CD8-positive, alpha-beta memory T cell (primary cell): ENCODE measurements around the gene UBE2E1. TPM values are rescaled to one million over a fixed set of nuclear protein-coding genes. Genes with fewer than 3 reads are reported as not detected.

Experiments used
- CTCF ChIA-PET: fragments of 350-600 bp; sonication (Branson Sonifier 250); formaldehyde crosslinking; loops from one replicate; lab custom pipeline; 2021; ENCODE audit warnings: antibody characterized with exemption; lab: Charles Lee
- POLR2A ChIA-PET: fragments of 350-600 bp; sonication (Branson Sonifier 250); formaldehyde crosslinking; loops from one replicate; lab custom pipeline; 2021; ENCODE audit warnings: antibody characterized with exemption; lab: Charles Lee
- DNase-seq, 5 donors: peaks; one replicate each; pipeline versions ENCODE4 v3.0.0 to v3.0.0-alpha.2; 2020 to 2022; ENCODE audit warnings: mixed read lengths in 1 of 5
- H3K27ac ChIP-seq: one replicate; pipeline ENCODE4 v1.7.0; 2013; ENCODE audit warnings: low read depth, mild to moderate bottlenecking, low read length, moderate library complexity
- H3K27me3 ChIP-seq: 2 replicates; pipeline ENCODE4 v1.7.0; 2013; ENCODE audit warnings: low read length, mild to moderate bottlenecking; ENCODE audit not compliant: insufficient read depth, poor library complexity, severe bottlenecking
- H3K36me3 ChIP-seq: 2 replicates; pipeline ENCODE4 v1.7.0; 2013; ENCODE audit warnings: mild to moderate bottlenecking, low read length, moderate library complexity; ENCODE audit not compliant: insufficient read depth
- H3K4me1 ChIP-seq: 2 replicates; pipeline ENCODE4 v1.7.0; 2013; ENCODE audit warnings: mild to moderate bottlenecking, low read length, moderate library complexity; ENCODE audit not compliant: insufficient read depth
- H3K4me3 ChIP-seq: 2 replicates; pipeline ENCODE4 v1.7.0; 2013; ENCODE audit warnings: mild to moderate bottlenecking, low read length
- H3K9me3 ChIP-seq: 2 replicates; pipeline ENCODE4 v1.7.0; 2013; ENCODE audit warnings: mild to moderate bottlenecking, low read length
- H3K27ac Mint-ChIP-seq, 8 donors: one replicate each; pipeline ENCODE4 v1.8.0; 2020 to 2021; ENCODE audit warnings: mixed read lengths in 8 of 8, mild to moderate bottlenecking in 6 of 8, inconsistent platforms in 3 of 8, moderate library complexity in 3 of 8
- H3K27me3 Mint-ChIP-seq, 2 donors: one replicate each; pipeline ENCODE4 v1.8.0; 2020 to 2021; ENCODE audit warnings: mixed read lengths in 2 of 2, mild to moderate bottlenecking in 1 of 2, moderate library complexity in 1 of 2
- H3K36me3 Mint-ChIP-seq, 3 donors: one replicate each; pipeline ENCODE4 v1.8.0; 2020 to 2021; ENCODE audit warnings: mixed read lengths in 3 of 3, inconsistent platforms in 1 of 3, mild to moderate bottlenecking in 1 of 3
- H3K4me1 Mint-ChIP-seq, 3 donors: one replicate each; pipeline ENCODE4 v1.8.0; 2020 to 2021; ENCODE audit warnings: mixed read lengths in 3 of 3, inconsistent platforms in 1 of 3, mild to moderate bottlenecking in 1 of 3
- H3K4me3 Mint-ChIP-seq, 7 donors: one replicate each; pipeline ENCODE4 v1.8.0; 2020 to 2021; ENCODE audit warnings: mixed read lengths in 7 of 7, mild to moderate bottlenecking in 6 of 7, moderate library complexity in 4 of 7, inconsistent platforms in 2 of 7
- H3K9me3 Mint-ChIP-seq, 5 donors: one replicate each; pipeline ENCODE4 v1.8.0; 2020 to 2022; ENCODE audit warnings: mixed read lengths in 5 of 5, mild to moderate bottlenecking in 3 of 5, moderate library complexity in 2 of 5, inconsistent platforms in 1 of 5
- polyA plus RNA-seq: library from polyadenylated mRNA; unstranded; fragments of 300-500 nt; fragmentation: Illumina TruSeq; gene quantifications from one replicate; pipeline ENCODE4 v1.2.3, GENCODE V29; 2021
- total RNA-seq, 2 experiments: library from RNA; stranded (reverse); gene quantifications; one replicate each; pipeline ENCODE4 v1.2.3, GENCODE V29; 2021

UBE2E1 gene
- total and polyA plus RNA-seq, 3 experiments from 2014 or later: 8.1 to 50.7 (median 50.1) TPM

DNA sequence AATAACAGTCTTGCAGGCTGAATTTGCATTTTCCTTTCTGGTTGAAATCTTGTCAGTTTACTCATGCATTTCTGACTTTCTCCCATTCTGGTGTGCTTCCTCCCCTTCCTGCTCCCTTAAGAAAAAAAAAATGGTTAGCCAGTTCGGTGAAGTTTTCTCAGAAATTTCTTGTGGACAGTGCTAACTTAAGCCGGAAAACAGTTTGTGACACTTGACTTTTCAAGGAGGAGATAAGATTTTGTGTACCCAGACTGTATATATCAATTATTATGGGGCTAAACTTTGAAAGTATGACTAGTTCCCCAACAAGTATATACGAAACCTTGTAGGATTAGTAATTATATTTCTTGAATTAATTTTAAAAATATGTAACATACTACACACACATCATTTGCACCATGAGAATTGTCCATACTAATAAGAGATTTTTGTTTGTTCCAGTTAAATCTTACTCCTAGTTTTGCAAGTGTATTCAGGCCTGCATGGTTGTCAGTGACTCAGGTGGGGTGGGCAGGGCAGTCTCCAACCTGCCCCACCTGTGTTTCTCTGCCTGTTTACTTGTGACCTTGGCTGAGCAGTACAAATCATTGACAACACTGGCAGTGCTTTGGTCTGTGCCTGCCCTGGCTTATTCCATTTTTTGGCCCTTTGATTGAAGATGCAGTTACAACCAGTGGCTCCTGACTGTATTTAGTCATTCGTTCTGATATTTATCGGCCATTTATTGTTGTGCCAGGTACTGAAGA is 19.1 kb downstream of the UBE2E1 start:
- POLR2A ChIA-PET: no interaction called here
- Mint-ChIP-seq H3K27me3 (no peaks in the 10 kb centered on the region), H3K4me1 (peaks cover 60 to 77% (median 68%) of the 10 kb centered on the region in 3 donors), H3K27ac (peak overlapping the region in 2 of 8 donors; percentile 13 to 70), H3K4me3 (no peak overlapping the region), H3K36me3 (peaks cover 0 to 6% (median 2%) of the 10 kb centered on the region in 3 donors), H3K9me3 (no peaks in the 10 kb centered on the region)
- CTCF ChIA-PET: no interaction called here
- Histone ChIP-seq H3K36me3 (no peaks in the 10 kb centered on the region), H3K9me3 (no peaks in the 10 kb centered on the region), H3K27me3 (no peaks in the 10 kb centered on the region), H3K4me3 (no peak overlapping the region), H3K4me1 (peaks cover 9% of the 10 kb centered on the region), H3K27ac (no peak overlapping the region)
- DNase-seq: no peak

DNA sequence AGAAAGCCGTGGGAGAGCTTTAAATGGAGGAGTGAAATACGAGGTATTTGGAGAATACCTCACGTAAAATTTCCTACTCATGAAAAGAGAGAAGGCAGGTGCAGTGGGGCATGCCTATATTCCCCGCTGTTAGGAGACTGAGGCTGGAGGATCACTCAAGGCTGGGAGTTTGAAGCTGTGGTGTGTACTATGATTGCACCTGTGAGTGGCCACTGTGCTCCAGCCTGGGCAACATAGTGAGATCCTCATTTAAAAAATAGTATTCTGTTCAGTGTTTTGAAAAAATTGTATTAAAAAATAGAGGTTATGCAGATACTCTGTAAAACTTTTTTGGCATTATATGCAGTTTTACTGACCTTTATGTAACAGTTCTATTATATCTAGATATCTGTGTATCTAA is 20.0 kb downstream of the UBE2E1 start:
- H3K4me1 ChIP-seq: peaks cover 7% of the 10 kb centered on the region
- Mint-ChIP-seq H3K27ac (no peak overlapping the region), H3K9me3 (no peaks in the 10 kb centered on the region), H3K36me3 (peaks cover 0 to 7% (median 2%) of the 10 kb centered on the region in 3 donors), H3K4me3 (no peak overlapping the region), H3K4me1 (peaks cover 64 to 77% (median 68%) of the 10 kb centered on the region in 3 donors), H3K27me3 (no peaks in the 10 kb centered on the region)
- H3K4me3 ChIP-seq: no peak overlapping the region
- DNase-seq: no peak
- no peaks in the 10 kb centered on the region for H3K9me3 ChIP-seq
- ChIA-PET POLR2A (no interaction called here), CTCF (interaction anchor here (0.8 kb wide), 1 partner anchor 21 kb away, joined by 4 read pairs; no protein-coding TSS in a partner anchor)
- no peaks in the 10 kb centered on the region for H3K36me3 ChIP-seq
- H3K27me3 ChIP-seq: no peaks in the 10 kb centered on the region
- H3K27ac ChIP-seq: no peak overlapping the region

DNA sequence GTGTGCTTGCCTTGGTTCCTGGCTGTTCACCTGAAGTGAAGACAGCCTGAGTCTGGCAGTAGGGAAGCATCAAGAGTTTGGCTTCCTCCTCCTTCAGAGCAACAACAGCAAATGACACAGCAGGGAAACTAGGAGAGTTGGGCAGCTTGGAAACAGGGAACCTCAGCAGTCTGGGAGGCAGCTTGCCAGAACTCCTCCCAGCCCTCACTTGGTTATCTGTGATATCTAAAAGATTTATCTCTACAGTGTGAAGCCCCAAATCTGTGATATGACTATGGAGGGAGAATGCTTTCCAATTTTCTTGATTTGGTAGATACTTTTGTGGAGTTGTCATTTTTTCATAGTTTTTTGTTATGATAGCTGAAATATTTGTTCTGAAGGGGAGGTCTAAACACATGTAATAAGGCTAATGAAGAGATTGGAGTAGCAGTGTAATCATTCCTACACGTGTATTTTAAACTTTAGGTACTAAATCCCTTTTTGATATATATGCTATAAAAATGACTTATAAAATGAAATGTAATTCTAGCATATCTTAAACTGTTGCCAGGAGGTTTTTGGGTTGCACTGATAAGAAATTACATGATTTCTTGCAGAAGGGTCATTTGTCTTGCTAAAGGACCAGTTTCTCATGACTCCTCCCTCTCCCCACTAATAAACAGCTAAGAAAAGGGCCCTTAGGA is 20.8 kb downstream of the UBE2E1 start:
- H3K27ac ChIP-seq: no peak overlapping the region
- no peak for DNase-seq
- no peak overlapping the region for H3K4me3 ChIP-seq
- Mint-ChIP-seq H3K27me3 (no peaks in the 10 kb centered on the region), H3K4me3 (no peak overlapping the region), H3K4me1 (peaks cover 60 to 75% (median 66%) of the 10 kb centered on the region in 3 donors), H3K36me3 (peaks cover 0 to 7% (median 2%) of the 10 kb centered on the region in 3 donors), H3K27ac (peak overlapping the region in 1 of 8 donors; percentile 81), H3K9me3 (no peaks in the 10 kb centered on the region)
- no peaks in the 10 kb centered on the region for H3K9me3 ChIP-seq
- POLR2A ChIA-PET: no interaction called here
- H3K27me3 ChIP-seq: no peaks in the 10 kb centered on the region
- H3K36me3 ChIP-seq: no peaks in the 10 kb centered on the region
- CTCF ChIA-PET: interaction anchor here (0.8 to 1.4 kb wide), 3 partner anchors 9 to 20 kb away, joined by 3 to 4 read pairs (median 4); no protein-coding TSS in a partner anchor
- peaks cover 7% of the 10 kb centered on the region for H3K4me1 ChIP-seq

DNA sequence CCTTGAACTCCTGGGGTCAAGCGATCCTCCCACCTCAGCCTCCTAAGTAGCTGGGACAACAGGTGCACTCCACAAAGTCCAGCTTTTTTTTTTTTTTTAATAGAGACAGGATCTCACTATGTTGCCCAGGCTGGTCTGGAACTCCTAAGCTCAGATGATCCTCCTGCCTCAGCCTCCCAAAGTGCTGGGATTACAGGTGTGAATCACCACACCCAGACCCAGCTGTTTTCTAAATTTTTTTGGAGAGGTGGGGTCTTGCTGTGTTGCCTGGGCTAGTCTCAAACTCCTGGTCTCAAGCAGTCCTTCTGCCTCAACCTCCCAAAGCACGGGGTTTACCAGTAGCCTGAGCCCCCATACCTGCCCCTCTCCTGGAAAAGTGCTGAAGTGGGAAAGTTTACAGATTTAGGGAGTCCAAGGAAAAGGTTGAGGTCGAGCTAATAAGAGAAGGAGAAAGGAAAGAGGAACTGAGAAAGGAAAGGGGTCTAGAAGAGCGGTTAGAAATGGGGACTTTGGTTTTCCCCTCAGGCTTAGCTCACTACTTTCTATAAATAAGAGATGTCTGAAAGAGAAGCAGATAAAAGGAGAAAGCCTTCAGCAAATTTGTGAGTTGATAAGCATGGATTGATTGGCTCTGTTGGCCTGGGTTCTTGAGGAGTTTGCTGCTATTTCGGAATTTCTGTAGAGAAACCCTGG is 23.6 kb downstream of the UBE2E1 start:
- Histone ChIP-seq H3K4me3 (no peak overlapping the region), H3K36me3 (no peaks in the 10 kb centered on the region), H3K4me1 (peaks cover 3% of the 10 kb centered on the region), H3K9me3 (no peaks in the 10 kb centered on the region), H3K27ac (no peak overlapping the region), H3K27me3 (no peaks in the 10 kb centered on the region)
- H3K36me3 Mint-ChIP-seq: peaks cover 0 to 10% (median 1%) of the 10 kb centered on the region in 3 donors
- ChIA-PET POLR2A (no interaction called here), CTCF (no interaction called here)
- peaks cover 56 to 69% (median 59%) of the 10 kb centered on the region in 3 donors for H3K4me1 Mint-ChIP-seq
- H3K9me3 Mint-ChIP-seq: no peaks in the 10 kb centered on the region
- no peak overlapping the region for H3K4me3 Mint-ChIP-seq
- no peaks in the 10 kb centered on the region for H3K27me3 Mint-ChIP-seq
- H3K27ac Mint-ChIP-seq: peak overlapping the region in 1 of 8 donors; percentile 93
- no peak for DNase-seq

DNA sequence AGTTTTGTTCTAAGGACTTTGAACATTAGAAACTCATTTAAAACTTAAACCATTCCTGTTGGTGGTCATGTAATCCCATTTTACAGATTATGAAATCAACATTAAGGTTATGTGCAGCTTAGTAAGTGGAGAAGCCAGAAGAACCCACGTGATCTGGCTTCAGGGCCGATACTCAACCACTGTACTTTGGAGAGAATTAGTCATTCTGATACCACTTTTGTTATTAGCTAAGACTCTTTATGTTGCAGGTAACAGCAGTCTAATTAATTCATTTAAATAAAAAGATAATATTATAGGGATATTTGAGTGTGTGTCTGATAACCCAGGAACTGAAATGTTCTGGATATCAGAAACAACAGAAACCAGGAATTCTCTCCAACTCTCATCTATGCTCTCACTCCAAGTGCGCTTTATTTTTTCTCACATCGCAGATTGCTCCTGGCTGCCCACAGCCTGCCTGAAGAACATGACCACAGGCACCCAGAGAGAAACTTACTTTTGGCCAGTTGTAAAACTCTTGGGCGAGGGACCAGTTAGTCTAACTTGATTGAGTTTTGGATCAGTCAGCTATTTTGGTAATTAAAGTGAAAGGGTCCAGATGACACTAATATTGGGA is 25.2 kb downstream of the UBE2E1 start:
- Mint-ChIP-seq H3K27ac (peak overlapping the region in 5 of 8 donors; percentile 29 to 76 (median 61)), H3K27me3 (no peaks in the 10 kb centered on the region), H3K4me3 (no peak overlapping the region), H3K4me1 (peaks cover 54 to 65% (median 55%) of the 10 kb centered on the region in 3 donors), H3K9me3 (no peaks in the 10 kb centered on the region), H3K36me3 (peaks cover 0 to 6% (median 1%) of the 10 kb centered on the region in 3 donors)
- Histone ChIP-seq H3K36me3 (no peaks in the 10 kb centered on the region), H3K27me3 (no peaks in the 10 kb centered on the region), H3K4me3 (no peak overlapping the region), H3K9me3 (no peaks in the 10 kb centered on the region), H3K4me1 (no peaks in the 10 kb centered on the region), H3K27ac (no peak overlapping the region)
- CTCF ChIA-PET: no interaction called here
- DNase-seq: no peak
- POLR2A ChIA-PET: interaction anchor here (0.7 kb wide), 1 partner anchor 86 kb away, joined by 3 read pairs; the partner anchor contains the start of genes NKIRAS1 and RPL15

DNA sequence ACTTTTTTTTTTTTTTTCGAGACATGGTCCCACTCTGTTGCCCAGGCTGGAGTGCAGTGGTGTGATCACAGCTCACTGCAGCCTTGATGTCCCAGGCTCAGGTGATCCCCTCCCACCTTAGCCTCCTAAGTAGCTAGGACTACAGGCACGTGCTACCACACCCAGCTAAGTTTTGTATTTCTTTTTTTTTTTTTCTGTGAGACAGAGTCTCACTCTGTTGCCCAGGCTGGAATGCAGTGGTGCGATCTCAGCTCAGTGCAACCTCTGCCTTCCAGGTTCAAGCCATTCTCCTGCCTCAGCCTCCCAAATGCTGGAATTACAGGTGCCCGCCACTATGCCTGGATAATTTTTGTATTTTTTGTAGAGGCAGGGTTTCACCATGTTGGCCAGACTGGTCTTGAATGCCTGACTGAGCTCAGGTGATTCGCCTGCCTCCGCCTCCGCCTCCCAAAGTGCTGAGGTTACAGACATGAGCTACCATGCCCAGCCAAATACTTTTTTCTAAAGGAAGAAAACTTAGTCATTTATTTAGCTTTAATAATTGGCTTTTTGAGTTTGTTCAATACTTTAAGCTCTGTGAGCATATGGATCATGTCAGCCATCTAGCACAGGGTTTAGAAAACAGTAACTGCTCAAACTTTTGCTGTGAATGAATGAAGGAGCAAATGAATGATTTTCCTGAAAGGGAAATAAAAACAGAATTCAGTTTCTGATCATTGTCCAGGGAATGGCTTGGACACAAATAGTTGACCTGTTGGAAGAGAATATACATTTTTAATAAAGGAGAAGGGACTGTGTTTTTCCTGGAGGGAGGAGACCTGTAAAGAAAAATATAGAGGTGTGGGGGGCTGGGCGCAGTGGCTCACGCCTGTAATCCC is 26.0 kb downstream of the UBE2E1 start:
- H3K4me1 ChIP-seq: no peaks in the 10 kb centered on the region
- peaks cover 53 to 65% (median 56%) of the 10 kb centered on the region in 3 donors for H3K4me1 Mint-ChIP-seq
- POLR2A ChIA-PET: interaction anchor here (0.7 kb wide), 1 partner anchor 85 kb away, joined by 3 read pairs; the partner anchor contains the start of genes NKIRAS1 and RPL15
- H3K27me3 Mint-ChIP-seq: no peaks in the 10 kb centered on the region
- no peaks in the 10 kb centered on the region for H3K9me3 Mint-ChIP-seq
- no peak for DNase-seq
- no peaks in the 10 kb centered on the region for H3K36me3 ChIP-seq
- H3K36me3 Mint-ChIP-seq: peaks cover 0 to 6% (median 1%) of the 10 kb centered on the region in 3 donors
- H3K27ac ChIP-seq: no peak overlapping the region
- H3K4me3 Mint-ChIP-seq: no peak overlapping the region
- no peaks in the 10 kb centered on the region for H3K27me3 ChIP-seq
- CTCF ChIA-PET: no interaction called here
- H3K27ac Mint-ChIP-seq: no peak overlapping the region
- H3K4me3 ChIP-seq: no peak overlapping the region
- no peaks in the 10 kb centered on the region for H3K9me3 ChIP-seq

DNA sequence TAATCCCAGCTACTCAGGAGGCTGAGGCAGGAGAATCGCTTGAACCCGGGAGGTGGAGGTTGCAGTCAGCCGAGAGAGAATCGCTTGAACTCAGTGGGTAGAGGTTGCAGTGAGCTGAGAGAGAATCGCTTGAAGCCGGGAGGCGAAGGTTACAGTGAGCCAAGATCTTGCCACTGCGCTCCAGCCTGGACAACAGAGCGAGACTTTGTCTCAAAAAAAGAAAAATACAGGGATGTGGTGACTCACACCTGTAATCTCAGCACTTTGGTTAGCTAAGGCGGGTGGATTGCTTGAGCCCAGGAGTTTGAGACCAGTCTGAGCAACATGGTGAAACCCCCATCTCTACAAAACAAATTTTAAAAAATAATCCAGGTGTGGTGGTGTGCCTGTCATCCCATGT is 26.8 kb downstream of the UBE2E1 start:
- H3K4me1 Mint-ChIP-seq: peaks cover 58 to 70% (median 58%) of the 10 kb centered on the region in 3 donors
- H3K27me3 Mint-ChIP-seq: no peaks in the 10 kb centered on the region
- Histone ChIP-seq H3K36me3 (no peaks in the 10 kb centered on the region), H3K9me3 (no peaks in the 10 kb centered on the region), H3K4me3 (no peak overlapping the region), H3K4me1 (no peaks in the 10 kb centered on the region), H3K27me3 (no peaks in the 10 kb centered on the region), H3K27ac (no peak overlapping the region)
- ChIA-PET CTCF (no interaction called here), POLR2A (no interaction called here)
- H3K4me3 Mint-ChIP-seq: no peak overlapping the region
- H3K27ac Mint-ChIP-seq: peak overlapping the region in 1 of 8 donors; percentile 92
- DNase-seq: no peak
- peaks cover 0 to 6% (median 1%) of the 10 kb centered on the region in 3 donors for H3K36me3 Mint-ChIP-seq
- no peaks in the 10 kb centered on the region for H3K9me3 Mint-ChIP-seq
